Measurements from ENCODE around the gene LRRC7. TPM values are rescaled to one million over a fixed set of nuclear protein-coding genes. Genes with fewer than 3 reads are reported as not detected.

Gene LRRC7
- total and polyA plus RNA-seq, 2 donors from 2014 or later = 0.19 to 0.37 TPM

DNA sequence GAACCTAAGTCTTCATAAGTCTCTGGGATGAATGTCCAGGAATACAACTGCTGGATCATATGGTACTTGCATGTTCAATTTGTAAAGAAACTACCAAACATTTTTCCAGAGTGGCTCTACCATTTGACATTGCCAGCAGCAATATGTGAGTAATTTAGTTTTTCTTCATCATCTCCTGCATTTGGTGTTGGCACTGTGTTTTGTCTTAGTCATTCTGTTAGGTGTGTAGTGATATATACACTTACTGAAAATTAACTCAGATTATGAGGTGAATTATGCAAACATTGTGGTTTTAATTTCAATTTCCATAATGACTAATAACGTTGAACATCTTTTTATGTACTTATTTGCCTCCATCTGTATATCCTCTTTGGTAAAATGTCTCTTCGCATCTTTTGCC, 499.0 kb downstream of the LRRC7 start:
- DNase-seq (no peak), FAIRE-seq (no peak)
- TF ChIP-seq, protein P1, sequence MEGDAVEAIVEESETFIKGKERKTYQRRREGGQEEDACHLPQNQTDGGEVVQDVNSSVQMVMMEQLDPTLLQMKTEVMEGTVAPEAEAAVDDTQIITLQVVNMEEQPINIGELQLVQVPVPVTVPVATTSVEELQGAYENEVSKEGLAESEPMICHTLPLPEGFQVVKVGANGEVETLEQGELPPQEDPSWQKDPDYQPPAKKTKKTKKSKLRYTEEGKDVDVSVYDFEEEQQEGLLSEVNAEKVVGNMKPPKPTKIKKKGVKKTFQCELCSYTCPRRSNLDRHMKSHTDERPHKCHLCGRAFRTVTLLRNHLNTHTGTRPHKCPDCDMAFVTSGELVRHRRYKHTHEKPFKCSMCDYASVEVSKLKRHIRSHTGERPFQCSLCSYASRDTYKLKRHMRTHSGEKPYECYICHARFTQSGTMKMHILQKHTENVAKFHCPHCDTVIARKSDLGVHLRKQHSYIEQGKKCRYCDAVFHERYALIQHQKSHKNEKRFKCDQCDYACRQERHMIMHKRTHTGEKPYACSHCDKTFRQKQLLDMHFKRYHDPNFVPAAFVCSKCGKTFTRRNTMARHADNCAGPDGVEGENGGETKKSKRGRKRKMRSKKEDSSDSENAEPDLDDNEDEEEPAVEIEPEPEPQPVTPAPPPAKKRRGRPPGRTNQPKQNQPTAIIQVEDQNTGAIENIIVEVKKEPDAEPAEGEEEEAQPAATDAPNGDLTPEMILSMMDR (IDR thresholded peaks at IDR 0.05; ENCODE audit: borderline replicate concordance, extremely low read depth, insufficient read depth) = no peak
- Histone ChIP-seq H3K36me3 (ENCODE audit: control insufficient read depth in 2 of 3, insufficient read depth in 3 of 3, low read length in 3 of 3) (no peaks in the 10 kb centered on the region), H3K9ac (ENCODE audit: low read length in 3 of 3) (no peak overlapping the region), H3K9me3 (ENCODE audit: control insufficient read depth in 2 of 3, insufficient read depth in 1 of 3, low read length in 3 of 3) (no peaks in the 10 kb centered on the region), H3K4me3 (ENCODE audit: low read length in 3 of 3) (no peak overlapping the region), H3K4me1 (ENCODE audit: control insufficient read depth in 2 of 3, insufficient read depth in 2 of 3, low read depth in 1 of 3, low read length in 3 of 3) (no peaks in the 10 kb centered on the region), H3K27me3 (ENCODE audit: control insufficient read depth, insufficient read depth, low read length) (no peaks in the 10 kb centered on the region), H3K27ac (ENCODE audit: low read depth in 2 of 2, low read length in 2 of 2) (no peak overlapping the region)
- intact Hi-C loops (cut with DNase I) = no loop called here

GRCh38 chr1:70071601-70072000, 503.9 kb downstream of the LRRC7 start:
- H3K9me3 ChIP-seq (ENCODE audit: control insufficient read depth in 2 of 3, insufficient read depth in 1 of 3, low read length in 3 of 3) = no peaks in the 10 kb centered on the region
- no peak overlapping the region for H3K9ac ChIP-seq (ENCODE audit: low read length in 3 of 3)
- TF ChIP-seq, protein P1 (IDR thresholded peaks at IDR 0.05; ENCODE audit: borderline replicate concordance, extremely low read depth, insufficient read depth) = no peak
- H3K4me1 ChIP-seq (ENCODE audit: control insufficient read depth in 2 of 3, insufficient read depth in 2 of 3, low read depth in 1 of 3, low read length in 3 of 3) = no peaks in the 10 kb centered on the region
- no peak overlapping the region for H3K27ac ChIP-seq (ENCODE audit: low read depth in 2 of 2, low read length in 2 of 2)
- no peak overlapping the region for H3K4me3 ChIP-seq (ENCODE audit: low read length in 3 of 3)
- peak; percentile 21 for FAIRE-seq
- peak in 3 of 5 donors; percentile 13 to 76 (median 29) for DNase-seq
- intact Hi-C loops (cut with DNase I) = no loop called here
- no peaks in the 10 kb centered on the region for H3K27me3 ChIP-seq (ENCODE audit: control insufficient read depth, insufficient read depth, low read length)
- no peaks in the 10 kb centered on the region for H3K36me3 ChIP-seq (ENCODE audit: control insufficient read depth in 2 of 3, insufficient read depth in 3 of 3, low read length in 3 of 3)

- Histone ChIP-seq H3K27me3 (ENCODE audit: control insufficient read depth, insufficient read depth, low read length) (no peaks in the 10 kb centered on the region), H3K36me3 (ENCODE audit: control insufficient read depth in 2 of 3, insufficient read depth in 3 of 3, low read length in 3 of 3) (no peaks in the 10 kb centered on the region), H3K27ac (ENCODE audit: low read depth in 2 of 2, low read length in 2 of 2) (no peak overlapping the region), H3K9me3 (ENCODE audit: control insufficient read depth in 2 of 3, insufficient read depth in 1 of 3, low read length in 3 of 3) (no peaks in the 10 kb centered on the region), H3K9ac (ENCODE audit: low read length in 3 of 3) (no peak overlapping the region), H3K4me3 (ENCODE audit: low read length in 3 of 3) (no peak overlapping the region), H3K4me1 (ENCODE audit: control insufficient read depth in 2 of 3, insufficient read depth in 2 of 3, low read depth in 1 of 3, low read length in 3 of 3) (no peaks in the 10 kb centered on the region)
- peak in 2 of 5 donors; percentile 4 to 16 for DNase-seq
- FAIRE-seq = no peak
- TF ChIP-seq, protein P1 (IDR thresholded peaks at IDR 0.05; ENCODE audit: borderline replicate concordance, extremely low read depth, insufficient read depth) = no peak
- intact Hi-C loops (cut with DNase I) = no loop called here
These were observed 504.6 kb downstream of the LRRC7 start for GRCh38 chr1:70072231-70072751.

- H3K9me3 ChIP-seq (ENCODE audit: control insufficient read depth in 2 of 3, insufficient read depth in 1 of 3, low read length in 3 of 3) = no peaks in the 10 kb centered on the region
- no peak for FAIRE-seq
- no peak overlapping the region for H3K9ac ChIP-seq (ENCODE audit: low read length in 3 of 3)
- H3K4me1 ChIP-seq (ENCODE audit: control insufficient read depth in 2 of 3, insufficient read depth in 2 of 3, low read depth in 1 of 3, low read length in 3 of 3) = no peaks in the 10 kb centered on the region
- intact Hi-C loops (cut with DNase I) = no loop called here
- no peak overlapping the region for H3K27ac ChIP-seq (ENCODE audit: low read depth in 2 of 2, low read length in 2 of 2)
- H3K27me3 ChIP-seq (ENCODE audit: control insufficient read depth, insufficient read depth, low read length) = no peaks in the 10 kb centered on the region
- no peak overlapping the region for H3K4me3 ChIP-seq (ENCODE audit: low read length in 3 of 3)
- no peaks in the 10 kb centered on the region for H3K36me3 ChIP-seq (ENCODE audit: control insufficient read depth in 2 of 3, insufficient read depth in 3 of 3, low read length in 3 of 3)
- DNase-seq = no peak
- TF ChIP-seq, protein P1 (IDR thresholded peaks at IDR 0.05; ENCODE audit: borderline replicate concordance, extremely low read depth, insufficient read depth) = no peak
These were observed 508.0 kb downstream of the LRRC7 start for GRCh38 chr1:70075761-70076160.
